Mammary epithelial cell (primary cell): ENCODE measurements around the gene SLCO2A1.

Experiments used
- CTCF ChIP-seq, 2 donors: IDR thresholded peaks in 1 of 2; conservative IDR thresholded peaks in 1 of 2; 2 replicates each; pipeline ENCODE4 v1.5.1; 2011 to 2012; ENCODE audit warnings: inconsistent platforms in 2 of 2, low read length in 2 of 2, mild to moderate bottlenecking in 2 of 2, control low read depth in 1 of 2, low read depth in 1 of 2; ENCODE audit not compliant: insufficient read depth in 1 of 2; ENCODE audit errors: extremely low read depth in 1 of 2
- EZH2 ChIP-seq: IDR thresholded peaks from 2 replicates; pipeline ENCODE4 v1.6.1; 2012; ENCODE audit warnings: low read length, inconsistent platforms, borderline replicate concordance

GRCh38 chr3:134007819-134008218, 21.9 kb downstream of the SLCO2A1 start:
- TF ChIP-seq CTCF (conservative IDR thresholded peaks at IDR 0.05 in 1 of 2, IDR thresholded peaks at IDR 0.05 in 1 of 2; ENCODE audit: extremely low read depth in 1 of 2, insufficient read depth in 1 of 2, low read depth in 1 of 2, low read length in 2 of 2) (no peak), EZH2 (no peak)
